ENCODE data around the gene FFAR3. TPM values are rescaled to one million over a fixed set of nuclear protein-coding genes. Genes with fewer than 3 reads are reported as not detected.

FFAR3 gene
- total and polyA plus RNA-seq, 2 of the 13 experiments (the other 11 are each of a cell fraction or from before 2014, with no cell fraction given), result not detected

GRCh38 chr19:35314858-35315470, 43.3 kb upstream of the FFAR3 start (continued):
- TF ChIP-seq ELK4 (CRISPR knock-in tag; IDR thresholded peaks at IDR 0.05; ENCODE audit: borderline replicate concordance) (no peak), ATF5 (CRISPR knock-in tag; IDR thresholded peaks at IDR 0.05; ENCODE audit: low read depth) (no peak), SRSF4 (IDR thresholded peaks at IDR 0.05; ENCODE audit: low read depth, low read length, poor library complexity, severe bottlenecking) (no peak), UBTF (CRISPR knock-in tag; IDR thresholded peaks at IDR 0.05) (no peak), JUN (CRISPR knock-in tag; IDR thresholded peaks at IDR 0.05) (no peak), LCORL (IDR thresholded peaks at IDR 0.05) (no peak), LCORL (CRISPR knock-in tag; IDR thresholded peaks at IDR 0.05) (no peak), ZBTB8A (CRISPR knock-in tag; IDR thresholded peaks at IDR 0.05; ENCODE audit: borderline replicate concordance, low read depth) (no peak)
- TF ChIP-seq, protein P1, sequence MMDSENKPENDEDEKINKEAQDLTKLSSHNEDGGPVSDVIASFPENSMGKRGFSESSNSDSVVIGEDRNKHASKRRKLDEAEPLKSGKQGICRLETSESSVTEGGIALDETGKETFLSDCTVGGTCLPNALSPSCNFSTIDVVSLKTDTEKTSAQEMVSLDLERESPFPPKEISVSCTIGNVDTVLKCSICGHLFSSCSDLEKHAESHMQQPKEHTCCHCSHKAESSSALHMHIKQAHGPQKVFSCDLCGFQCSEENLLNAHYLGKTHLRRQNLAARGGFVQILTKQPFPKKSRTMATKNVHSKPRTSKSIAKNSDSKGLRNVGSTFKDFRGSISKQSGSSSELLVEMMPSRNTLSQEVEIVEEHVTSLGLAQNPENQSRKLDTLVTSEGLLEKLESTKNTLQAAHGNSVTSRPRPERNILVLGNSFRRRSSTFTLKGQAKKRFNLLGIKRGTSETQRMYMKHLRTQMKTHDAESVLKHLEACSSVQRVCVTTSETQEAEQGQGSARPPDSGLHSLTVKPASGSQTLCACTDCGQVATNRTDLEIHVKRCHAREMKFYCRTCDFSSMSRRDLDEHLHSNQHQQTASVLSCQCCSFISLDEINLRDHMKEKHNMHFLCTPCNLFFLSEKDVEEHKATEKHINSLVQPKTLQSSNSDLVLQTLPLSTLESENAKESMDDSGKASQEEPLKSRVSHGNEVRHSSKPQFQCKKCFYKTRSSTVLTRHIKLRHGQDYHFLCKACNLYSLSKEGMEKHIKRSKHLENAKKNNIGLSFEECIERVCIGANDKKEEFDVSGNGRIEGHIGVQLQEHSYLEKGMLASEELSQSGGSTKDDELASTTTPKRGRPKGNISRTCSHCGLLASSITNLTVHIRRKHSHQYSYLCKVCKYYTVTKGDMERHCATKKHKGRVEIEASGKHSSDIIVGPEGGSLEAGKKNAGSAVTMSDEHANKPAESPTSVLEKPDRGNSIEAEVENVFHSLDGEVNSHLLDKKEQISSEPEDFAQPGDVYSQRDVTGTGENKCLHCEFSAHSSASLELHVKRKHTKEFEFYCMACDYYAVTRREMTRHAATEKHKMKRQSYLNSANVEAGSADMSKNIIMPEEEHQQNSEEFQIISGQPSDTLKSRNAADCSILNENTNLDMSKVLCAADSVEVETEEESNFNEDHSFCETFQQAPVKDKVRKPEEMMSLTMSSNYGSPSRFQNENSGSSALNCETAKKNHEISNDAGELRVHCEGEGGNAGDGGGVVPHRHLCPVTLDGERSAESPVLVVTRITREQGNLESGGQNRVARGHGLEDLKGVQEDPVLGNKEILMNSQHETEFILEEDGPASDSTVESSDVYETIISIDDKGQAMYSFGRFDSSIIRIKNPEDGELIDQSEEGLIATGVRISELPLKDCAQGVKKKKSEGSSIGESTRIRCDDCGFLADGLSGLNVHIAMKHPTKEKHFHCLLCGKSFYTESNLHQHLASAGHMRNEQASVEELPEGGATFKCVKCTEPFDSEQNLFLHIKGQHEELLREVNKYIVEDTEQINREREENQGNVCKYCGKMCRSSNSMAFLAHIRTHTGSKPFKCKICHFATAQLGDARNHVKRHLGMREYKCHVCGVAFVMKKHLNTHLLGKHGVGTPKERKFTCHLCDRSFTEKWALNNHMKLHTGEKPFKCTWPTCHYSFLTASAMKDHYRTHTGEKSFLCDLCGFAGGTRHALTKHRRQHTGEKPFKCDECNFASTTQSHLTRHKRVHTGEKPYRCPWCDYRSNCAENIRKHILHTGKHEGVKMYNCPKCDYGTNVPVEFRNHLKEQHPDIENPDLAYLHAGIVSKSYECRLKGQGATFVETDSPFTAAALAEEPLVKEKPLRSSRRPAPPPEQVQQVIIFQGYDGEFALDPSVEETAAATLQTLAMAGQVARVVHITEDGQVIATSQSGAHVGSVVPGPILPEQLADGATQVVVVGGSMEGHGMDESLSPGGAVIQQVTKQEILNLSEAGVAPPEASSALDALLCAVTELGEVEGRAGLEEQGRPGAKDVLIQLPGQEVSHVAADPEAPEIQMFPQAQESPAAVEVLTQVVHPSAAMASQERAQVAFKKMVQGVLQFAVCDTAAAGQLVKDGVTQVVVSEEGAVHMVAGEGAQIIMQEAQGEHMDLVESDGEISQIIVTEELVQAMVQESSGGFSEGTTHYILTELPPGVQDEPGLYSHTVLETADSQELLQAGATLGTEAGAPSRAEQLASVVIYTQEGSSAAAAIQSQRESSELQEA (CRISPR knock-in tag; IDR thresholded peaks at IDR 0.05; ENCODE audit: not compliant biosample characterization), result no peak
- TF ChIP-seq, protein P2, sequence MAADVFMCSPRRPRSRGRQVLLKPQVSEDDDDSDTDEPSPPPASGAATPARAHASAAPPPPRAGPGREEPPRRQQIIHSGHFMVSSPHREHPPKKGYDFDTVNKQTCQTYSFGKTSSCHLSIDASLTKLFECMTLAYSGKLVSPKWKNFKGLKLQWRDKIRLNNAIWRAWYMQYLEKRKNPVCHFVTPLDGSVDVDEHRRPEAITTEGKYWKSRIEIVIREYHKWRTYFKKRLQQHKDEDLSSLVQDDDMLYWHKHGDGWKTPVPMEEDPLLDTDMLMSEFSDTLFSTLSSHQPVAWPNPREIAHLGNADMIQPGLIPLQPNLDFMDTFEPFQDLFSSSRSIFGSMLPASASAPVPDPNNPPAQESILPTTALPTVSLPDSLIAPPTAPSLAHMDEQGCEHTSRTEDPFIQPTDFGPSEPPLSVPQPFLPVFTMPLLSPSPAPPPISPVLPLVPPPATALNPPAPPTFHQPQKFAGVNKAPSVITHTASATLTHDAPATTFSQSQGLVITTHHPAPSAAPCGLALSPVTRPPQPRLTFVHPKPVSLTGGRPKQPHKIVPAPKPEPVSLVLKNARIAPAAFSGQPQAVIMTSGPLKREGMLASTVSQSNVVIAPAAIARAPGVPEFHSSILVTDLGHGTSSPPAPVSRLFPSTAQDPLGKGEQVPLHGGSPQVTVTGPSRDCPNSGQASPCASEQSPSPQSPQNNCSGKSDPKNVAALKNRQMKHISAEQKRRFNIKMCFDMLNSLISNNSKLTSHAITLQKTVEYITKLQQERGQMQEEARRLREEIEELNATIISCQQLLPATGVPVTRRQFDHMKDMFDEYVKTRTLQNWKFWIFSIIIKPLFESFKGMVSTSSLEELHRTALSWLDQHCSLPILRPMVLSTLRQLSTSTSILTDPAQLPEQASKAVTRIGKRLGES (CRISPR knock-in tag; IDR thresholded peaks at IDR 0.05; ENCODE audit: borderline replicate concordance), result no peak
- TF ChIP-seq, protein P3, sequence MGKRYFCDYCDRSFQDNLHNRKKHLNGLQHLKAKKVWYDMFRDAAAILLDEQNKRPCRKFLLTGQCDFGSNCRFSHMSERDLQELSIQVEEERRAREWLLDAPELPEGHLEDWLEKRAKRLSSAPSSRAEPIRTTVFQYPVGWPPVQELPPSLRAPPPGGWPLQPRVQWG (CRISPR knock-in tag; IDR thresholded peaks at IDR 0.05; ENCODE audit: borderline replicate concordance, low read depth), result no peak
